Tibial nerve (tissue), 3 donors: ENCODE measurements around the gene APEH.

Experiments used
- POLR2A ChIP-seq, 2 donors: fragments of 450-650 bp; IDR thresholded peaks; one replicate each; pipeline ENCODE4 v1.6.1; 2017; ENCODE audit warnings: antibody characterized with exemption in 2 of 2, mild to moderate bottlenecking in 2 of 2, moderate library complexity in 2 of 2
- TF ChIP-seq, protein P1 (sequence below), 5 experiments: fragments of 200-600 bp in 3 of 5; fragments of 450-650 bp in 2 of 5; sonication (generic) in 3 of 5; IDR thresholded peaks; one replicate each; pipeline ENCODE4 v1.5.1; 2016 to 2019; ENCODE audit warnings: antibody characterized with exemption in 5 of 5, mild to moderate bottlenecking in 3 of 5, moderate library complexity in 2 of 5

DNA sequence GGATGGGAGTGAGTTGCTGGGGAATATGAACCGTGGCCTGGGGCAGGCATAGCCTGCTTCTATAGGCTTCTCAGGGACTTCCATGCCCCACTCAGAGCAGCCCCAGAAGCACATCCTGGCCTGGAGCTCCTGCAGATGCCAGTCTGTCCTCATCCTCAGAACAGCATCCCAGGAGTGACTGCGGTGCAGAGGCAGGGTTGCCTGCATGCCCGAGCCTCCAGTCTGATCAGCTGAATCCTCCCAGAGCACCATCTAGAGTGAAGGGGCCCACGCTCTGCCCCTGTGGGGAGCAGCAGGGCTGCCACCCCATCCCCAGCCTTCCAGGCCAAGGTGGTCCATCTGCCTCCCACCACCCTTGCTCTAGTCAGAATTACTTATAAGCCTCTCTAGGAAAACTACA, 44.7 kb upstream of the APEH start:
- TF ChIP-seq POLR2A (IDR thresholded peaks at IDR 0.05), result no peak
- TF ChIP-seq, protein P1, sequence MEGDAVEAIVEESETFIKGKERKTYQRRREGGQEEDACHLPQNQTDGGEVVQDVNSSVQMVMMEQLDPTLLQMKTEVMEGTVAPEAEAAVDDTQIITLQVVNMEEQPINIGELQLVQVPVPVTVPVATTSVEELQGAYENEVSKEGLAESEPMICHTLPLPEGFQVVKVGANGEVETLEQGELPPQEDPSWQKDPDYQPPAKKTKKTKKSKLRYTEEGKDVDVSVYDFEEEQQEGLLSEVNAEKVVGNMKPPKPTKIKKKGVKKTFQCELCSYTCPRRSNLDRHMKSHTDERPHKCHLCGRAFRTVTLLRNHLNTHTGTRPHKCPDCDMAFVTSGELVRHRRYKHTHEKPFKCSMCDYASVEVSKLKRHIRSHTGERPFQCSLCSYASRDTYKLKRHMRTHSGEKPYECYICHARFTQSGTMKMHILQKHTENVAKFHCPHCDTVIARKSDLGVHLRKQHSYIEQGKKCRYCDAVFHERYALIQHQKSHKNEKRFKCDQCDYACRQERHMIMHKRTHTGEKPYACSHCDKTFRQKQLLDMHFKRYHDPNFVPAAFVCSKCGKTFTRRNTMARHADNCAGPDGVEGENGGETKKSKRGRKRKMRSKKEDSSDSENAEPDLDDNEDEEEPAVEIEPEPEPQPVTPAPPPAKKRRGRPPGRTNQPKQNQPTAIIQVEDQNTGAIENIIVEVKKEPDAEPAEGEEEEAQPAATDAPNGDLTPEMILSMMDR (IDR thresholded peaks at IDR 0.05), result no peak
